Hepatocyte (in vitro differentiated cells): Measurements from ENCODE around the gene ZHX3.

Source experiments
- CTCF ChIP-seq: fragments of 200-600 bp; sonication (generic); IDR thresholded peaks from 2 replicates; pipeline ENCODE4 v1.5.1; 2016; ENCODE audit warnings: antibody characterized with exemption, mild to moderate bottlenecking; ENCODE audit not compliant: poor library complexity
- EZH2 ChIP-seq: fragments of 200-600 bp; sonication (generic); IDR thresholded peaks from 2 replicates; pipeline ENCODE4 v1.6.1; 2016; ENCODE audit warnings: antibody characterized with exemption, mild to moderate bottlenecking, borderline replicate concordance
- EZH2phosphoT487 ChIP-seq: fragments of 200-600 bp; sonication (generic); IDR thresholded peaks from one replicate; pipeline ENCODE4 v1.6.1; 2018; ENCODE audit warnings: antibody characterized with exemption, mild to moderate bottlenecking, low read depth, moderate library complexity; ENCODE audit not compliant: unreplicated experiment, severe bottlenecking

DNA sequence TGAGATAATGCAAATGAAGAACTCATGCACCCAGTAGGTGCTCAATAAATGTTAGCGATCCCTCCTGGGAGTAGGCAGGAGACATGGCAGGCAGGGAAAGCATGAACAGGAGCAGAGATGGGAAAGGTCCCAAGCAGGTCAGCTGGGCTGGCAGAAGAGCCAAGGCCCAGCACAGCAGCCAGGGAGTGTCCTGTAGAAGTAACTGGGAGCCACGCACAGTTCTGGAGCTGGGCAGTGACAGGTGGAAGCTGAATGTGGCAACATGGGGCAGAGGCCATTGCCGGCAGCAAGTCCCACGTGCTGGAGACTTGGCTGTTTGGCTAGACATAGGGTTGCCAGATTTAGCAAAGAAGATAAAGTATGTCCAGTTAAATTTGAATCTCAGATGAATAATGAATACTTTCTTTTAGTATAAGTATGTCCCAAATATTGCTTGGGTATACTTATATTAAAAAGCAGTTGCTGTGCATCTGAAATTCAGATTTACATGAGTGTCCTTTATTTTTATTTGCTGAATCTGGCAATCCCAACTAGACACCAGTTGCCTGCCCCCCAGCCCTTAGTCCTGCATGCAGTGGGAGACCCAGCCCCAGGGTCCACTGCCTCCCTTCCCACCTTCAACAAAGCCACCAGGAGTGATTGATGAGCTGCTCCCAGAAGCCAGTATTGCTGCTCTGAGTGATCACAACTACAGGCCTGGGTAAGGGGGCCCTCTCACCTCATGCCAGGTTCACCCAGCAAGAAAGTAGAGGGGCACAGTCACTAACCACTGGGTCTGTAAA lies 19.4 kb upstream of the ZHX3 start:
- TF ChIP-seq CTCF (no peak), EZH2phosphoT487 (no peak), EZH2 (no peak)
